NB4 (cell line): ENCODE data around the gene TMEM87B.

Experiments used
- DNase-seq: peaks from one replicate; pipeline ENCODE4 v3.0.0; 2010; ENCODE audit warnings: low read depth
- H3K4me3 ChIP-seq: one replicate; pipeline ENCODE4 v1.5.1; 2011; ENCODE audit warnings: mild to moderate bottlenecking, low read depth, low read length, moderate library complexity
- CTCF ChIP-seq: IDR thresholded peaks from one replicate; pipeline ENCODE4 v1.5.1; 2012; ENCODE audit warnings: low read depth, low read length
- MYC ChIP-seq: IDR thresholded peaks from 2 replicates; pipeline ENCODE4 v1.6.1; 2011; ENCODE audit warnings: low read depth, low read length
- POLR2A ChIP-seq: IDR thresholded peaks from 2 replicates; pipeline ENCODE4 v1.6.1; 2011; ENCODE audit warnings: mild to moderate bottlenecking; ENCODE audit not compliant: insufficient read length; ENCODE audit errors: extremely low read depth
- TF ChIP-seq, protein P1 (sequence below): IDR thresholded peaks from 2 replicates; pipeline ENCODE4 v1.6.1; 2011; ENCODE audit warnings: low read depth, low read length

Gene TMEM87B

GRCh38 chr2:112163541-112163981, 108.5 kb downstream of the TMEM87B start:
- DNase-seq, result peak; percentile 52
- no peak overlapping the region for H3K4me3 ChIP-seq
- TF ChIP-seq CTCF (no peak), POLR2A (no peak), MYC (no peak)
- TF ChIP-seq, protein P1, sequence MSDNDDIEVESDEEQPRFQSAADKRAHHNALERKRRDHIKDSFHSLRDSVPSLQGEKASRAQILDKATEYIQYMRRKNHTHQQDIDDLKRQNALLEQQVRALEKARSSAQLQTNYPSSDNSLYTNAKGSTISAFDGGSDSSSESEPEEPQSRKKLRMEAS, result no peak

DNA sequence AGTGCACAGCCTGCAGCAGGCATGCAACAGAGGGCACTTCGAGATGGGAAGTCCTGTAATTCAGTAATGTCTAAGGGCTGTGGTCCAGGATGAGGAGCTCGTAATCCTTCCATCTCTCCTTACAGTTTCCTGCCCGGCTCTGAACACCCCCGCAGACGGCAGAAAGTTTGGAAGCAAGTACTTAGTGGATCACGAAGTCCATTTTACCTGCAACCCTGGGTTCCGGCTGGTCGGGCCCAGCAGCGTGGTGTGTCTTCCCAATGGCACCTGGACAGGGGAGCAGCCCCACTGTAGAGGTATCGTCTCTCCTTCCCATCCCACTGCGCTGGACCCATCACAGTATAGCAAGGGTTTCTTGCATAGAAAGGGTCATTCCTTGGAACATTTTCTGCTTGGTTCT, 109.8 kb downstream of the TMEM87B start:
- no peak for DNase-seq
- TF ChIP-seq, protein P1, result no peak
- no peak for TF ChIP-seq POLR2A
- TF ChIP-seq MYC, result no peak
- TF ChIP-seq CTCF, result no peak

DNA sequence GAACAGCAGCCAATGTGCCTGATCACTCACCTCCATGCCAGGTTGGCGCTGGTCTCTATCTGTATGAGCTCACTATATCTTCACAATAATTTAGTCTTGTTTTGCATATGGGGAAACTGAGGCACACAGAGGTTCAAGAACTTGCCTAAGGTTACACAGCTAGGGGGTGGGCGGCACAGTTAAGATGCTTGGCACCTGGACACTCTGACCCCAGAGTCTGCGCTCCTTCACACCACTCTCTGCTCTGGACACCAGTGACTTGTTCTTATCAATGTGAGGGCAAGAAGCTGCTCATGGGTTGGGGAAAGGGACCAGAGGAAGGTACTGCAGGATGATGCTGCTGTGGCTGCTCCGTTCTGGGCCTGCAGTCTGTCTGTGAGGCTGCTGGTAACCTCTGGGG, 110.2 kb downstream of the TMEM87B start:
- no peak for TF ChIP-seq CTCF
- no peak for TF ChIP-seq MYC
- TF ChIP-seq, protein P1, result no peak
- TF ChIP-seq POLR2A, result no peak
- no peak for DNase-seq
- no peak overlapping the region for H3K4me3 ChIP-seq

More for the DNA sequence above, 109.8 kb downstream of the TMEM87B start:
- no peak overlapping the region for H3K4me3 ChIP-seq

GRCh38 chr2:112166806-112167499, 111.9 kb downstream of the TMEM87B start:
- no peak for DNase-seq
- H3K4me3 ChIP-seq, result no peak overlapping the region
- TF ChIP-seq POLR2A, result no peak

GRCh38 chr2:112168422-112169124, 113.5 kb downstream of the TMEM87B start:
- no peak overlapping the region for H3K4me3 ChIP-seq
- TF ChIP-seq, protein P1, result no peak
- TF ChIP-seq POLR2A, result no peak
- TF ChIP-seq MYC, result no peak
- no peak for TF ChIP-seq CTCF
- DNase-seq, result no peak
